ENCODE results near the gene ADD2.

GRCh38 chr2:70746094-70746974 lies 21.7 kb downstream of the ADD2 start:
- TF ChIP-seq EZH2 (IDR thresholded peaks at IDR 0.05; ENCODE audit: insufficient read depth, poor library complexity, severe bottlenecking): no peak
- TF ChIP-seq EZH2phosphoT487 (IDR thresholded peaks at IDR 0.05; ENCODE audit: insufficient read depth, low read depth): no peak

Data from GM23248 (cell line).